ENCODE results near the gene LRRN2.
A peak's percentile ranks its signal among the peaks of the same experiment; 100 is the strongest.

LRRN2 gene

DNA sequence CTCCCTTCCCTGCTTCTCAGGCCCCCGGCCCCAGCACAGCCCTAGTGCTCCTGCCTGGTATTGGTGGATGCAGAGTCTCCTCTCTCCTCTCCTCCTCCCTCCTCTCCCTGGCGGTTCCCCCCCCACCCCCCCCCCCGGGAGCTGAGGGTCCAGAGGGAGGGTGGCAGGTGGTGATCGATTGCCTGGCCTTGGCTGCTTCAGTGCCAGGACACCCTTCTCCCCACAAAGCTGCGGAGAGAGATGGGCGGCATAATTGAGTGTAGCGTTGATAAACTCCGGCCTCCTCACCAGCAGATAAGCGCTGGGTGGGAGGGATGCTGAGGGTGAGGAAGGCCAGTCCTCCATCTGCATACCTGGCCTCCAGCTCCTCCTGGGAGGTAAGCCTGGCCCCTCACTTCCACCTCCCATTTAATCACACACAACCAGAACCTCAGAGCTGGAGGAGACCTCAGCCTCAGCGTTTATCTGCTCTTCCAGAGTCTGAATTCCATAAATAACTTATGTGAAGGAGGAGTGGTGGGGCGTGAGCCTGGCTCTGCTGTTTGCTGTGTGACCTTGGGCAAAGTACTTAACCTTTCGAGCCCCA is 60.8 kb downstream of the LRRN2 start:
- no peak for DNase-seq

- no peak for DNase-seq
Measured at GRCh38 chr1:204623894-204624361, 61.6 kb downstream of the LRRN2 start.

- DNase-seq, result no peak
Measured at GRCh38 chr1:204623365-204623893, 62.1 kb downstream of the LRRN2 start.

GRCh38 chr1:204621996-204622395 is 63.5 kb downstream of the LRRN2 start:
- no peak for DNase-seq

DNA sequence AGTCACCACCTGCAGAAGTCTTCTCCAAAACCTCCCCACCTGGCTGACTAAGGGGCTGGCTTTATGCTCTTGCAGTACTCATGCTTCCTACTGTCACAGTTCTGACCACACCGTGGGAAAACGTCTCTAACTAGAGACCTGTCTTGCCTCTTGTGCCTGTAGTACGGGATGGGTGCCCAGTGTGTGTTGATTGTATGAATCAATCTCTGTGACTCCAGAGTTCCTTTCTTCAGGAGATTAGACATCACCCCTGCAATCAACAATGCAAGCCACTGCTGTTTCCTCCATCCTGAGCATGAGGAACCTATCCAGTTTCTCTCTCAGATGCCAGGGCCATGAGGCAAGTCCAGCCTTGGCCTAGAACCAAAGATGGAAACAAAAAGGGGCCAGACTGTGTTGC is 64.1 kb downstream of the LRRN2 start:
- no peak for DNase-seq

- DNase-seq, result no peak
Measured at GRCh38 chr1:204619721-204620120, 65.8 kb downstream of the LRRN2 start.

GRCh38 chr1:204618148-204618760 is 67.3 kb downstream of the LRRN2 start:
- DNase-seq, result no peak

DNA sequence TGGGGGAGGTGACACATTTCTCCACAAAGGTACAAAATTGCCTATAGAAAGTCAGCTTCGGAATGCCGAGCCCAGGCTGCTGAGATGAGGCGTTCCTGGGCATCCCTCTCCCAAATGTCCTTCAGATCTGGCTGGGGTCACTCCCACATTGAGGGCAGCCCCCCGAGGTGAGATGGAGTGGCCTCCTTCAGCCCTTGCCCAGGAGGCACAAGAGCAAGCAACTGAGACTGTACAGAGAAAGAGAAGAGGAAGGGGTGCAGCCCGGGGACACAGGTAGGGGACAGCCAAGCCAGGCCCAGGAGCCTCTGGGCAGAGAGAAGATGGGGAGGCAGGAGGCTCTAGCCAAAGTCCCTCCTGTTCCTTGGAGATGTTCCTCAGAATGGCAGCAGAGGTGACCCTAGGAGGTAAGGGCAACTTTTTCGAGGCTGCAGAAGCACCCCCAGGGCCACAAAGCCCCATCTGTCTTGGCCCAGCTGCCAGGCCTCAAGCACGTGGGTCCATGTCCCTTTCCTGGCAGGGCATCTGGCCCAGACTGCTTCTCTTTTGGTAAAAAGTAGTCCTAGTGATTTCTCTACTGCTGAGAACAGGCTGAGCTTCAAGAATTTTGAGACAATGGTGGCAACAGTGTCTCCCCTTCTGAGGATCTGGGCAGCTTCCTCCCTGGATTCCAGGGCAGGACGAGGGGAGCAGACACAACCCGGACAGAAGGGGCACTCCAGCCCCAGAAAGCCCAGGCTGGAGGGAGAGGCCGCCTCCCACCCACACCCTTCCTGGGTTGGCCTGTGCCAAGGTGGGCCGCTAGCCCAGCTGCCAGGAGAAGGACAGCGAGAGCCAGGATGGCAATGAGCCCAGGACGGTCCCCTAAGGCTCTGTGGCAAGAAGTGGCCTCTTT is 68.0 kb downstream of the LRRN2 start:
- DNase-seq, result no peak

DNA sequence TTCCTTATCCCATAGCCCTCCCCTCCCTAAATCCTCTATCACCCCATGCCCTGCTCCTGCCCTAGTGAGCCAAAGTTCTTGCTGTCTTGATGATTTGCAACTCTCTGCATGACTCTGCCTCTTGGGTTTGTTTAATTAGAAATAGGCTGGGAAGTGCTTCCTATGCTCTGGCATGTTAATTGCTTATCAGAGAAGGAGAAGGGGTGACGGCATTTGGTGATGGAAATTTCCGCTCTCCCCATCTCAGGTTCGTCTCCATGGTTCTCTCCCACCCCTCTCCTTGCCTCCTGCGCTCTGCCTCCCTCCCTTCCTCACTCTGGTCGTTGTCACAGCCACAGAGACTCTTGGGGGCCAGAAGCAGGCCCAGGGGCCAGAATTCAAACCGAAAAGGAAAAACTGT is 68.9 kb downstream of the LRRN2 start:
- DNase-seq, result no peak

DNA sequence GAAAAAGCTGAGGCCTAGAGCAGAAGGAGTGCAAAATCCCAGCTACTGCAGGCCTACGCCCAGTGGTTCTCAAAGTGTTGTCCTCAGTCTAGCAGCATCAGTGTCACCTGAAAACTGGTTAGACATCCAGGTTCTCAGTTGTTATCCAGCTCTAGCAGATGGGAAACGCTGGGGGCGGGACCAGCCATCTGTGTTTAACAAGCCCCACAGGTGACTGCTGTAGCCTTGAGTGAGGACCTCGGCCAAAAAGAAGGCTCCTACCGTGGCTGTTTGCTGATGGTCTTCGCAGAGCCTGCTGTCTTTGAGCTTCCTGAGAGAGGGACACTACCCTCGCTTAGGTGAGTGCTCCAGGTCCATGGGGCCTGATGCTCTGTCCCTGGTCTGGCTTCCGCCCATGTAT is 69.7 kb downstream of the LRRN2 start:
- DNase-seq, result peak; percentile 26

DNA sequence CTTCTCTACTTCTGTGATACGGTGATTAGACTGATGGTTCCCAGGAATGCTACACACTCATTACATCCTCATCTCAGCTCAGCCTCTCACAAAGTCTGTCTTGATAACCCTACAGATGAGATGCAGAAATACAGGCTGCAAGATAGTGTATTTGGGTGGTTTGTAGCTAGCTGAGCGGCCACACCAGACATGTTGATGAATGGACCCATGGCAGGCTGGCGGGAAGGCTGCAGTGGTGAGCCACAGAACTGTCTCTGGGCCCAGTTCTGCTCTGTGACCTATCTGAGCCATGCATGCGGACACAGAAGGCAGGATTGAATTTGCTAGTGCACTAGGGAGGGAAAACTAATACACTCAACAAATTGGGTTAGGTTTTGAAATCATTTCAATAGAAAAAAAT is 71.9 kb downstream of the LRRN2 start:
- no peak for DNase-seq

- no peak for DNase-seq
Measured at GRCh38 chr1:204612326-204612725, 73.2 kb downstream of the LRRN2 start.

DNA sequence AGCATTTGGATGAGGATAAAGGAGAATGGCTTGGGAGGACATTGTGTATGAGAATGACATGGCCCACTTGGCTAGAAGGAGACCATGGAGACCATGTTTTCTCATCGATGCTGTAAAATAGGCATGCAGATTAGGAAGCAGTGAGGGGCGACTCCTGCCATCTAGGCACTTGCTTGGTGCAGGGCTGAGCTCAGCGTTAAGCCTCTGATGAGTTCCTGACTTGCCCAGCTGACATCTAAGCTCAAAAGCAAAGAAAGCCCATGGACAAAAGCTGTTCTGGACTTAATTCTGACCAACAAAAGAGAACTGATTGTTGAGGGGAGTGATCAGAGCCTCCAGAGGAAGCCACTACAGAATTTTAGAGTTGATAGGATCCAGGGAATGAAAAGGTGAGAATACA is 74.5 kb downstream of the LRRN2 start:
- no peak for DNase-seq

- DNase-seq, result no peak
Measured at GRCh38 chr1:204607910-204608309, 77.6 kb downstream of the LRRN2 start.

DNA sequence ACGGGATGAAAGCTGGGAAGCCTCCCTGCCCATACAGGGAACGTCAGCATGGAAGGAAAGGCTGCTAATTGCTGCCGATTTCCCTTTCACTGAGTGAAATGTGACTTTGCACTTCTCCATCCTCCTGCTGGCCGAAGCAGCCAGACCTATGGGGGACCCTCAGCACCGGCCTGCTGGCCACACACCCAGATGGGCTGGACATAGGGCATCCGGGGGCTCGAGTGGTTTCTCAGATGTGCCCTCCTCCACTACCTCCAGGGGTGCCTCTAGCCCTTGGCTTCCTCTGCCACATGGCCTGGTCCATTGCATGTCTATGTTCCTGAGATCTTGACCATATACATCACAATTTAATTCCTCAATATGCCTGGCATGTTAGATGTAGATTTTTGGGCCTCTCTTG is 79.7 kb downstream of the LRRN2 start:
- DNase-seq, result no peak

DNA sequence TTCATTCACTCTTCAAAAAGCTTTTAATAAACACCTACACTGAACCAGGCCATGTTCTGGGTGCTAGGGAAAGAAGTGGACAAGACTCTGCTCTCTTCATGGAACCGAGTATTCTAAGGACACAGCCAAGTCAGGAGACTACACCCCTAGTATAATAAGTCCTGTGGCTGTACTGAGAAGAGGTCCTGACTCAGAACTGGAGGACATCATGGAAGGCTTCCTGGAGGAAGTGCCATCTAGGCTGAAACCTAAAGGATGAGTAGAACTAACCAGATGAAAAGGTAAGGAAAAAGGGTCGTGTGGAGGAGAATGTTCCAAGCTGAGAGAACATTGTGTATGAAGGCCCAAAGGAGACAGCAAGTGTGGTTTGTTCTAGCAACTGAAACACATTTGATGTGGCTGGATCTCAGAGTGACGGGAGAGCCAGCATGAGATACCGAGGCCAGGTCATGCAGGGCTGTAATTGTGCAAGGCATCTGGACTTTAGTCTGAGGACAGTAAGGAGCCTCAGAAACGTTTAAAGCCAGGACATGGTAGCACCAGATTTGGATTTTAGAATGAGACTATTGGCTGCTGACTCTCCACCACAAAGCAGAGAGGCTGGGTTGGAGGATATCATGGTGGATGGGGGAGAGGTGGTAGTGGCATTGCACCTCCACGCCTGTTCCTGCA is 82.5 kb downstream of the LRRN2 start:
- DNase-seq, result no peak

DNA sequence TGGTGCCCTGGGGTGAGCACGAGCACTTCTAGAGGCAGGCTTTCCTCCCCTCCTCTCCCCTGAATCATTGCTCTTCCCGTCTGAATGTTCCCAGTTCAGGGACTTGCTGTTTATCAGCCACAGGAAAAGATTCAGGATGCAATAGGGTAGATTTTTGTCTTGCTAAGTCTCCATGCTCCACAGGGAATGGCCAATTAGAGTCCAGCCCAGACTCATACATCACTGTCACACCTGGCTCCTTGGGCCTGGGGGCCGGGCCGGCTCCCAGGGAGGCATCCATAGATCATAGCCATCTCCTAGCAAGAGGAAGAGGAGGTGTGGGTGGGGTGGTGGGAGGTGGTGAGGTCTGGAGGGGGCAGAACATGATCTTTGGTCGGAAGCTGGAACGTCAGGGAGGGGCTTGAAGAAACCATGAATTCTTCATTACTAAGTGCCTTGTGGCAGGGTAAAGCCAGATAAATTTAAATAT is 83.4 kb downstream of the LRRN2 start:
- DNase-seq, result no peak

GRCh38 chr1:204600968-204601367 is 84.6 kb downstream of the LRRN2 start:
- DNase-seq, result no peak

- DNase-seq, result no peak
Measured at GRCh38 chr1:204600203-204600602, 85.3 kb downstream of the LRRN2 start.

GRCh38 chr1:204599596-204599995 is 85.9 kb downstream of the LRRN2 start:
- no peak for DNase-seq

DNA sequence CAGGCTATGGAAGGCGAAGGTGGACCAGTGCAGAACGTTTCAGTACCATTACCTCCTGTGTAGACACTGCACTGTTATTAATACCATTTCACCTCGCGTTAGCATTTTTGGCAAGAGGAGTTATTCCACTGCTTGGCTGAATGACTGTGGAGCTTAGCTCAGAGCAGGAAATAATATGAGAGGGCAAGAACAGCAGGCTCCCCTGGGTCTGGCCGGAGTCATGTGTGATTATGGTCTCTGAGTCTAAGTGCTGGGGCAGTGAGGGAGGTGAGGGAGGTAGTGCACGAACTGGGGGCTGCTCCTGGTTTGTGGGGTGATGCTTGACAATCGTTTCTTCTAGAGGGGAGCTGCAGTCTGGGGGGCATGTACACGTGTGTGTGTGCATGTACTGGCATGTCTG is 86.4 kb downstream of the LRRN2 start:
- no peak for DNase-seq

DNA sequence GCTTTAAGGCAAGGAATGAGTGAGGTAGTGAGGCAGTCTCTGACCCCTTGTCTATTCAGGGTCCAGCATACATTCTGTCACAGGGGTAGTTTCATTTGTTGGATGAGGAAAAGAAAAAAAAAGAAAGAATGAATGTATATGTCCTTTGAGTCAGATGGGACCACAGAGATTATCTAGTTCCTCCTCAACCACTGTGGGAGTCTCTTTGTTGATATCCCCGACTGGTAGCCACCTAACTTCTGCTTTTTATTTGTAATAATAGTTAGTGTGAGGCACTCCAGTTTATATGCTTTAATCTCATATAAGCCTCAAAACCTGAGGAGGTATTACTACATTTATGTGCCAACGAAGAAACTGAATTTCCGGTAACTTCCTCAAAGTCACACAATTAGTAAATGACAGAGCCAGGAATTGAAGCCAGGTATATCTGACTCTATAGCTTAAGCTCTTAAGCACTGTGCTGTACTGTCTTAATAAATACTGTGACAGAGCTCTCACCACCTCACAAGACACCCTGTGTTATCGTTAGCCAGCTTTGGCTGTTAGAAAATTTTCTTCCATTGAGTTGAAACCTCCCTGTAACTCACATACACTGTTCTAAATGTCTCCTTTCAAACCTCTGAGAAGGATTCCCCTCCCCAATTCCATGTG is 87.1 kb downstream of the LRRN2 start:
- no peak for DNase-seq
